Measurements from ENCODE around the gene AKT2.

DNA sequence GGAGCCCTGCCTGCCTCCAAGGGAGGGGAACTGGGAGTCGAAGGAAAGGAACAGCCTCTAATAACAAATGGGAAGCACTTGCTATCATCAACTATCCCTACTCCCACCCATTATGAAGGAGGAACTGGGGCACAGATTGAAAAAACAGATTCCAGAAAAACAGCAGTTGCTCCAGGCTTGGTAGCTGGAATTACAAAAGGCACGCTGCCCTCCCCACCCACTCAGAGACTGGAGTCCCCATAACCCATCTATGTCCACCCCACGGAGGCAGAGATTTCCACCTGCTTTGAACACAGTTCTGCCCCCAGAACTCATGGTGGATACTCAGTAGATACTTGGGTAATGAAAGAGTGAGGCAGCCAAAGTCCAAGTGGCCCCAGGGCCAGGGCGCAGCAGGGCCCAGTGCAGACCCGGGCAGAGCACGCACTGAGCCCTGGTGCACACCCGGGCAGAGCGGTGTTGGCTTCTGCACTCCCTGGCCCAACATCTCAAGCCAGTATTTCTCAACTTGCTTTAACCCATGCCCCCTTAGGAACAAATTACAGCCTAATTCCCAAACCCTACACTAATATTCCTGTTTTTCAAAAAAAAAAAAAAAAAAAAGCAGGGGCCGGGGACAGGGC lies 39.5 kb downstream of the AKT2 start:
- TF ChIP-seq, protein P1, sequence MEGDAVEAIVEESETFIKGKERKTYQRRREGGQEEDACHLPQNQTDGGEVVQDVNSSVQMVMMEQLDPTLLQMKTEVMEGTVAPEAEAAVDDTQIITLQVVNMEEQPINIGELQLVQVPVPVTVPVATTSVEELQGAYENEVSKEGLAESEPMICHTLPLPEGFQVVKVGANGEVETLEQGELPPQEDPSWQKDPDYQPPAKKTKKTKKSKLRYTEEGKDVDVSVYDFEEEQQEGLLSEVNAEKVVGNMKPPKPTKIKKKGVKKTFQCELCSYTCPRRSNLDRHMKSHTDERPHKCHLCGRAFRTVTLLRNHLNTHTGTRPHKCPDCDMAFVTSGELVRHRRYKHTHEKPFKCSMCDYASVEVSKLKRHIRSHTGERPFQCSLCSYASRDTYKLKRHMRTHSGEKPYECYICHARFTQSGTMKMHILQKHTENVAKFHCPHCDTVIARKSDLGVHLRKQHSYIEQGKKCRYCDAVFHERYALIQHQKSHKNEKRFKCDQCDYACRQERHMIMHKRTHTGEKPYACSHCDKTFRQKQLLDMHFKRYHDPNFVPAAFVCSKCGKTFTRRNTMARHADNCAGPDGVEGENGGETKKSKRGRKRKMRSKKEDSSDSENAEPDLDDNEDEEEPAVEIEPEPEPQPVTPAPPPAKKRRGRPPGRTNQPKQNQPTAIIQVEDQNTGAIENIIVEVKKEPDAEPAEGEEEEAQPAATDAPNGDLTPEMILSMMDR (IDR thresholded peaks at IDR 0.05), result no peak
- no peak for TF ChIP-seq POLR2AphosphoS5 (IDR thresholded peaks at IDR 0.05)

Measured in transverse colon (tissue), 4 donors.